Tibial nerve (tissue), 3 donors: Measurements from ENCODE around the gene NPR1.

Experiments
- POLR2A ChIP-seq, 2 donors: fragments of 450-650 bp; IDR thresholded peaks; one replicate each; pipeline ENCODE4 v1.6.1; 2017; ENCODE audit warnings: antibody characterized with exemption in 2 of 2, mild to moderate bottlenecking in 2 of 2, moderate library complexity in 2 of 2
- TF ChIP-seq, protein P1 (sequence below), 5 experiments: fragments of 200-600 bp in 3 of 5; fragments of 450-650 bp in 2 of 5; sonication (generic) in 3 of 5; IDR thresholded peaks; one replicate each; pipeline ENCODE4 v1.5.1; 2016 to 2019; ENCODE audit warnings: antibody characterized with exemption in 5 of 5, mild to moderate bottlenecking in 3 of 5, moderate library complexity in 2 of 5

DNA sequence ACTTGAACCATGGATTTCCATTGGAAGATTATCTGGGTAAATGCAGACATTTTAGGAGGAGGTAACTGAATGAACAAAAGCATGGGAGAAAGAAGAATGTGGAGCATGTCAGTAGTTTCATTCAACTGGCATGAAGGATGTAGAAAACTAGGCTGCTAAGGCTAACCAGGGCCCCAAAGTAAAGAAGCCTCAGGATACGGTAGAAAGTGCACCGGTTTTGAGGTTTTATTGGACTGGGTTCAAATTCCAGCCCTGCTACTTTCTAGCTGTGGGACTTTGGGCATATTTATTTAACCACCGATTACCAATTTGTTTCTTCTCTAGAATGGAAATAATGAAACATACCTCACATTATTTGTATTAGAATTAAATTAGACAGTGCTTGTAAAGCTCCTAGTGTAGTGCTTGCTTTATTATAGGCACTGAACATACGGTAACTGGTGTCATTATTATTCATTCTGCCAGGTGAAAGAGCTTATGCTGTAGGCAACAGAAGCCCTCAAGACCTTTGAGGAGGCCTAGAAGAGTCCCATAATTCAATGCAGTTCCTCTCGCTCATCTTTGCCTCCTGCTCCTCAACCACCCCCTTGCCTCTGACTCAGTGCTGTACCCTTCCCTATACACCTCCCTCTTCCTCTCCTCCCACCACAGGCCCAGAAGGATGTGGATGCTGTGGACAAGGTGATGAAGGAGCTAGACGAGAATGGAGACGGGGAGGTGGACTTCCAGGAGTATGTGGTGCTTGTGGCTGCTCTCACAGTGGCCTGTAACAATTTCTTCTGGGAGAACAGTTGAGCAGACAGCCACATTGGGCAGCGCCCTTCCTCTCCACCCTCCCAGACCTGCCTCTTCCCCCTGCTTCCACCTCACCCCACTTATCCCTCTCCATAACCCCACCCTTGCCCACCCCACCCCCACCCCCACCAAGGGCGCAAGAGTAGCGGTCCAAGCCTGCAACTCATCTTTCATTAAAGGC is 47.2 kb upstream of the NPR1 start:
- TF ChIP-seq, protein P1, sequence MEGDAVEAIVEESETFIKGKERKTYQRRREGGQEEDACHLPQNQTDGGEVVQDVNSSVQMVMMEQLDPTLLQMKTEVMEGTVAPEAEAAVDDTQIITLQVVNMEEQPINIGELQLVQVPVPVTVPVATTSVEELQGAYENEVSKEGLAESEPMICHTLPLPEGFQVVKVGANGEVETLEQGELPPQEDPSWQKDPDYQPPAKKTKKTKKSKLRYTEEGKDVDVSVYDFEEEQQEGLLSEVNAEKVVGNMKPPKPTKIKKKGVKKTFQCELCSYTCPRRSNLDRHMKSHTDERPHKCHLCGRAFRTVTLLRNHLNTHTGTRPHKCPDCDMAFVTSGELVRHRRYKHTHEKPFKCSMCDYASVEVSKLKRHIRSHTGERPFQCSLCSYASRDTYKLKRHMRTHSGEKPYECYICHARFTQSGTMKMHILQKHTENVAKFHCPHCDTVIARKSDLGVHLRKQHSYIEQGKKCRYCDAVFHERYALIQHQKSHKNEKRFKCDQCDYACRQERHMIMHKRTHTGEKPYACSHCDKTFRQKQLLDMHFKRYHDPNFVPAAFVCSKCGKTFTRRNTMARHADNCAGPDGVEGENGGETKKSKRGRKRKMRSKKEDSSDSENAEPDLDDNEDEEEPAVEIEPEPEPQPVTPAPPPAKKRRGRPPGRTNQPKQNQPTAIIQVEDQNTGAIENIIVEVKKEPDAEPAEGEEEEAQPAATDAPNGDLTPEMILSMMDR (IDR thresholded peaks at IDR 0.05) = no peak
- TF ChIP-seq POLR2A (IDR thresholded peaks at IDR 0.05) = no peak
